Fibroblast of the aortic adventitia (primary cell): ENCODE measurements around the gene GALNT12. TPM values are rescaled to one million over a fixed set of nuclear protein-coding genes. Genes with fewer than 3 reads are reported as not detected.
A peak's percentile ranks its signal among the peaks of the same experiment; 100 is the strongest.

Experiments used
- DNase-seq: peaks from one replicate; pipeline ENCODE4 v3.0.0-alpha.2; 2010; ENCODE audit warnings: low read depth
- H3K4me3 ChIP-seq: 2 replicates; pipeline ENCODE4 v1.5.1; 2011; ENCODE audit warnings: low read depth, mild to moderate bottlenecking, control low read depth, low read length, moderate library complexity
- CTCF ChIP-seq: IDR thresholded peaks from 2 replicates; pipeline ENCODE4 v1.5.1; 2011; ENCODE audit warnings: mild to moderate bottlenecking, low read length, control low read depth, inconsistent platforms; ENCODE audit not compliant: insufficient read depth
- total RNA-seq: library from RNA; depleted of rRNA; stranded (reverse); fragments of >200 nt; gene quantifications from 2 replicates; pipeline ENCODE4 v1.2.3, GENCODE V29; 2012; ENCODE audit warnings: low replicate concordance

The GALNT12 gene
- total RNA-seq, 1 donor, result 24.9 TPM

GRCh38 chr9:98869078-98869745 lies 61.7 kb downstream of the GALNT12 start:
- TF ChIP-seq CTCF, result no peak
- H3K4me3 ChIP-seq, result no peak overlapping the region
- DNase-seq, result no peak

GRCh38 chr9:98869866-98870265 lies 62.4 kb downstream of the GALNT12 start:
- TF ChIP-seq CTCF, result no peak
- DNase-seq, result no peak
- H3K4me3 ChIP-seq, result no peak overlapping the region

GRCh38 chr9:98870782-98871557 lies 63.5 kb downstream of the GALNT12 start:
- TF ChIP-seq CTCF, result no peak
- no peak for DNase-seq
- no peak overlapping the region for H3K4me3 ChIP-seq

GRCh38 chr9:98871558-98872065 lies 64.1 kb downstream of the GALNT12 start:
- TF ChIP-seq CTCF, result no peak
- no peak for DNase-seq
- no peak overlapping the region for H3K4me3 ChIP-seq

GRCh38 chr9:98873526-98873925 lies 66.1 kb downstream of the GALNT12 start:
- no peak for DNase-seq
- no peak for TF ChIP-seq CTCF
- H3K4me3 ChIP-seq, result no peak overlapping the region

- DNase-seq, result peak; percentile 74
- H3K4me3 ChIP-seq, result no peak overlapping the region
- no peak for TF ChIP-seq CTCF
Observed at GRCh38 chr9:98873951-98874371, 66.5 kb downstream of the GALNT12 start.
